H1 (cell line): Measurements from ENCODE around the gene SPOP. TPM values are rescaled to one million over a fixed set of nuclear protein-coding genes. Genes with fewer than 3 reads are reported as not detected.

Experiments
- CTCF ChIA-PET: fragments of 300-600 bp; sonication (Branson Sonifier 250); formaldehyde crosslinking; loops from one replicate; lab custom pipeline; 2021; ENCODE audit not compliant: partially characterized antibody; lab: Charles Lee
- POLR2A ChIA-PET: fragments of 300-600 bp; sonication (Branson Sonifier 250); formaldehyde crosslinking; loops from one replicate; lab custom pipeline; 2021; ENCODE audit warnings: inconsistent platforms; ENCODE audit not compliant: partially characterized antibody; lab: Charles Lee
- DNase-seq, 2 experiments: peaks; one replicate each; pipeline versions ENCODE4 v3.0.0 to v3.0.0-alpha.2; 2010 to 2022; ENCODE audit warnings: low spot score in 2 of 2, low read depth in 1 of 2, mixed read lengths in 1 of 2
- FAIRE-seq: peaks from 2 replicates; lab custom pipeline; 2011; peaks lifted over from hg19 to GRCh38; lab: Jason Lieb, UNC
- H2AFZ ChIP-seq: 2 replicates; pipeline ENCODE4 v1.8.1; 2012; ENCODE audit warnings: low read length, inconsistent platforms
- H2AK5ac ChIP-seq: 2 replicates; pipeline ENCODE4 v1.6.1; 2013; ENCODE audit warnings: low read depth, low read length
- H2BK120ac ChIP-seq: replicated peaks from 2 replicates; pipeline ENCODE3; 2013; ENCODE audit warnings: low read depth, low read length, inconsistent platforms
- H2BK12ac ChIP-seq: 2 replicates; pipeline ENCODE4 v1.6.1; 2013; ENCODE audit warnings: low read depth, low read length
- H2BK15ac ChIP-seq: 2 replicates; pipeline ENCODE4 v1.6.1; 2013; ENCODE audit warnings: low read length
- H2BK20ac ChIP-seq: 2 replicates; pipeline ENCODE4 v1.6.1; 2013; ENCODE audit warnings: low read length
- H2BK5ac ChIP-seq: 2 replicates; pipeline ENCODE4 v1.6.1; 2013; ENCODE audit warnings: low read depth, low read length
- H3K14ac ChIP-seq: 2 replicates; pipeline ENCODE4 v1.6.1; 2013; ENCODE audit warnings: inconsistent platforms; ENCODE audit not compliant: insufficient read length
- H3K18ac ChIP-seq: 2 replicates; pipeline ENCODE4 v1.6.1; 2013; ENCODE audit warnings: low read length; ENCODE audit errors: extremely low read depth
- H3K23ac ChIP-seq: 2 replicates; pipeline ENCODE4 v1.6.1; 2013; ENCODE audit warnings: inconsistent platforms; ENCODE audit not compliant: insufficient read length
- H3K23me2 ChIP-seq: 2 replicates; pipeline ENCODE4 v1.6.1; 2013; ENCODE audit warnings: low read depth, low read length
- H3K27ac ChIP-seq: 2 replicates; pipeline ENCODE4 v1.6.1; 2011; ENCODE audit warnings: low read depth, low read length, inconsistent platforms
- H3K27me3 ChIP-seq, 4 experiments: replicated peaks in 1 of 4; 1 replicate in 1 of 4; 2 replicates in 3 of 4; pipeline versions ENCODE4 v1.6.1 to v1.8.1; 2011 to 2013; ENCODE audit warnings: low read length in 3 of 4, mild to moderate bottlenecking in 3 of 4, inconsistent platforms in 2 of 4, mixed read lengths in 2 of 4, moderate library complexity in 1 of 4; ENCODE audit not compliant: control insufficient read depth in 3 of 4, insufficient read depth in 3 of 4; ENCODE audit errors: extremely low read depth in 1 of 4
- H3K36me3 ChIP-seq, 4 experiments: 2 replicates each; pipeline versions ENCODE4 v1.6.1 to v1.8.1; 2011 to 2013; ENCODE audit warnings: mild to moderate bottlenecking in 4 of 4, low read length in 3 of 4, moderate library complexity in 2 of 4, control low read depth in 1 of 4, inconsistent platforms in 1 of 4; ENCODE audit not compliant: insufficient read depth in 4 of 4, control insufficient read depth in 2 of 4
- H3K4ac ChIP-seq: replicated peaks from 2 replicates; pipeline ENCODE3; 2013; ENCODE audit warnings: low read length, low read depth, mixed read lengths, inconsistent platforms; ENCODE audit not compliant: insufficient read length
- H3K4me1 ChIP-seq, 4 experiments: replicated peaks in 1 of 4; 1 replicate in 1 of 4; 2 replicates in 3 of 4; pipeline versions ENCODE4 v1.6.1 to v1.8.1; 2011 to 2013; ENCODE audit warnings: low read length in 3 of 4, inconsistent platforms in 2 of 4, mixed read lengths in 1 of 4; ENCODE audit not compliant: insufficient read depth in 4 of 4, control insufficient read depth in 3 of 4
- H3K4me2 ChIP-seq, 2 experiments: 2 replicates each; pipeline versions ENCODE4 v1.6.1 to v1.8.1; 2011 to 2013; ENCODE audit warnings: low read depth in 2 of 2, low read length in 2 of 2, control low read depth in 1 of 2, inconsistent platforms in 1 of 2, mild to moderate bottlenecking in 1 of 2; ENCODE audit not compliant: insufficient read depth in 1 of 2
- H3K4me3 ChIP-seq, 4 experiments: fragments of 200-600, 300-600 bp in 1 of 4; sonication (generic), shearing (Covaris generic), sonication (Bioruptor Twin) in 1 of 4; 2 replicates each; pipeline versions ENCODE4 v1.5.1 to v1.8.1; 2011 to 2016; ENCODE audit warnings: low read length in 4 of 4, low read depth in 3 of 4, control low read depth in 2 of 4, inconsistent platforms in 2 of 4, mild to moderate bottlenecking in 2 of 4, mixed read lengths in 1 of 4, moderate library complexity in 1 of 4; ENCODE audit not compliant: insufficient read depth in 2 of 4; ENCODE audit errors: extremely low read depth in 1 of 4
- H3K56ac ChIP-seq: replicated peaks from 2 replicates; pipeline ENCODE3; 2013; ENCODE audit warnings: low read depth, mild to moderate bottlenecking, mixed read lengths, low read length, inconsistent platforms; ENCODE audit not compliant: insufficient read length
- H3K79me1 ChIP-seq: 2 replicates; pipeline ENCODE4 v1.6.1; 2013; ENCODE audit warnings: low read depth, low read length, control low read depth
- H3K79me2 ChIP-seq, 2 experiments: 2 replicates each; pipeline versions ENCODE4 v1.6.1 to v1.8.1; 2012 to 2013; ENCODE audit warnings: low read length in 2 of 2, mild to moderate bottlenecking in 2 of 2, inconsistent platforms in 1 of 2; ENCODE audit not compliant: insufficient read depth in 2 of 2, control insufficient read depth in 1 of 2
- H3K9ac ChIP-seq, 4 experiments: replicated peaks in 1 of 4; 1 replicate in 1 of 4; 2 replicates in 3 of 4; pipeline versions ENCODE4 v1.6.1 to v1.8.1; 2011 to 2013; ENCODE audit warnings: low read depth in 3 of 4, low read length in 3 of 4, control low read depth in 2 of 4, mild to moderate bottlenecking in 2 of 4, moderate library complexity in 2 of 4, inconsistent platforms in 1 of 4; ENCODE audit errors: extremely low read depth in 1 of 4
- H3K9me3 ChIP-seq, 2 experiments: 2 replicates each; pipeline versions ENCODE4 v1.6.1 to v1.8.1; 2012 to 2013; ENCODE audit warnings: mild to moderate bottlenecking in 2 of 2, moderate library complexity in 2 of 2, control low read depth in 1 of 2, inconsistent platforms in 1 of 2, low read depth in 1 of 2, low read length in 1 of 2, mixed read lengths in 1 of 2; ENCODE audit not compliant: insufficient read depth in 2 of 2
- H4K20me1 ChIP-seq, 2 experiments: replicated peaks in 1 of 2; 2 replicates each; pipeline versions ENCODE3 to v1.8.1; 2011 to 2013; ENCODE audit warnings: inconsistent platforms in 2 of 2, low read length in 2 of 2, mild to moderate bottlenecking in 1 of 2; ENCODE audit not compliant: insufficient read depth in 2 of 2, control insufficient read depth in 1 of 2
- H4K5ac ChIP-seq: 2 replicates; pipeline ENCODE4 v1.6.1; 2013; ENCODE audit warnings: low read length, low read depth, mixed read lengths, inconsistent platforms; ENCODE audit not compliant: insufficient read length
- H4K8ac ChIP-seq: 2 replicates; pipeline ENCODE4 v1.8.0; 2013; ENCODE audit warnings: mild to moderate bottlenecking, moderate library complexity, low read length, inconsistent platforms; ENCODE audit not compliant: insufficient read depth; ENCODE audit errors: extremely low read depth
- H4K91ac ChIP-seq: replicated peaks from 2 replicates; pipeline ENCODE3; 2013; ENCODE audit warnings: low read length, mixed read lengths, inconsistent platforms; ENCODE audit not compliant: insufficient read length
- BRCA1 ChIP-seq: IDR thresholded peaks from 2 replicates; pipeline ENCODE4 v1.6.1; 2012; ENCODE audit warnings: low read depth, low read length, improper control_type of control experiment
- CBX8 ChIP-seq: fragments of 300-800, 300-1000 bp; sonication (generic); IDR thresholded peaks from 2 replicates; pipeline ENCODE4 v1.7.1; 2016; ENCODE audit warnings: low read depth, low read length, borderline replicate concordance
- CREB1 ChIP-seq: IDR thresholded peaks from 2 replicates; pipeline ENCODE4 v1.6.1; 2012; ENCODE audit warnings: inconsistent platforms
- CTBP2 ChIP-seq: IDR thresholded peaks from 2 replicates; pipeline ENCODE4 v1.7.0; 2011; ENCODE audit warnings: borderline replicate concordance, mild to moderate bottlenecking, moderate library complexity, mixed read lengths, low read length; ENCODE audit not compliant: insufficient read depth, insufficient read length
- HDAC6 ChIP-seq: IDR thresholded peaks from one replicate; pipeline ENCODE4 v1.7.1; 2012; ENCODE audit warnings: low read depth, mild to moderate bottlenecking, inconsistent platforms, low read length, moderate library complexity
- KDM4A ChIP-seq: IDR thresholded peaks from one replicate; pipeline ENCODE4 v1.7.1; 2012; ENCODE audit warnings: low read depth, mild to moderate bottlenecking, moderate library complexity, low read length, inconsistent platforms; ENCODE audit not compliant: severe bottlenecking
- KDM5A ChIP-seq: fragments of 200-600 bp; IDR thresholded peaks from 2 replicates; pipeline ENCODE4 v1.7.1; 2012; ENCODE audit warnings: mild to moderate bottlenecking, low read length, inconsistent platforms, mixed read lengths
- PHF8 ChIP-seq: fragments of 200-600 bp; sonication (generic); conservative IDR thresholded peaks from 2 replicates; pipeline ENCODE4 v1.7.1; 2012; ENCODE audit warnings: low read depth, mild to moderate bottlenecking, inconsistent platforms, low read length, moderate library complexity
- POLR2A ChIP-seq, 2 experiments: IDR thresholded peaks; 1 replicate in 1 of 2; 2 replicates in 1 of 2; pipeline ENCODE4 v1.6.1; 2011; ENCODE audit warnings: low read depth in 2 of 2, low read length in 2 of 2, mild to moderate bottlenecking in 2 of 2; ENCODE audit errors: control extremely low read depth in 1 of 2
- POLR2AphosphoS5 ChIP-seq: IDR thresholded peaks from 2 replicates; pipeline ENCODE4 v1.6.1; 2011; ENCODE audit warnings: low read depth, low read length
- SP2 ChIP-seq: IDR thresholded peaks from 2 replicates; pipeline ENCODE4 v1.6.1; 2012; ENCODE audit warnings: mild to moderate bottlenecking, low read length, inconsistent platforms
- SRF ChIP-seq: IDR thresholded peaks from 2 replicates; pipeline ENCODE4 v1.6.1; 2011; ENCODE audit warnings: mild to moderate bottlenecking, low read depth, low read length, moderate library complexity
- SUZ12 ChIP-seq: fragments of 200-600 bp; sonication (generic); IDR thresholded peaks from 2 replicates; pipeline ENCODE4 v1.6.1; 2012; ENCODE audit warnings: mild to moderate bottlenecking, inconsistent platforms, low read length, moderate library complexity, mixed read lengths
- TAF1 ChIP-seq: IDR thresholded peaks from 2 replicates; pipeline ENCODE4 v1.6.1; 2011; ENCODE audit warnings: mild to moderate bottlenecking, low read depth, low read length
- TEAD4 ChIP-seq: IDR thresholded peaks from 2 replicates; pipeline ENCODE4 v1.6.1; 2012; ENCODE audit warnings: low read depth, low read length, inconsistent platforms, mixed read lengths
- ZNF274 ChIP-seq: IDR thresholded peaks from 2 replicates; pipeline ENCODE4 v1.7.0; 2012; ENCODE audit warnings: low read length, borderline replicate concordance; ENCODE audit errors: extremely low read depth
- WGBS, 2 experiments: shearing (Covaris generic) in 1 of 2; methylation state at CpG; one replicate each; pipeline versions ENCODE4 v1.1.6 to v1.1.7; 2013 to 2015; ENCODE audit warnings: low lambda C conversion rate in 2 of 2, mixed read lengths in 2 of 2, inconsistent platforms in 1 of 2, low coverage in 1 of 2, missing lambda C conversion rate in 1 of 2; ENCODE audit not compliant: insufficient replicate concordance in 2 of 2, insufficient coverage in 1 of 2, insufficient read length in 1 of 2; ENCODE audit errors: extremely low coverage in 1 of 2, missing lambda C conversion rate in 1 of 2; 5-methylcytosine and 5-hydroxymethylcytosine counted together
- polyA plus RNA-seq, 7 experiments: library from polyadenylated mRNA; depleted of rRNA in 3 of 7; stranded (reverse) in 5 of 7; unstranded in 2 of 7; fragments of >200 nt in 5 of 7; fragments of 200-250 nt in 2 of 7; gene quantifications; 1 replicate in 5 of 7; 2 replicates in 1 of 7; 4 replicates in 1 of 7; pipeline versions ENCODE4 v1.2.1 to v1.2.3, GENCODE V29; 2011 to 2013; ENCODE audit warnings: missing spikeins in 2 of 7, mixed read lengths in 2 of 7
- total RNA-seq: library from RNA; stranded (reverse); fragmentation: NEBNext Ultra II Directional; extraction: Animal tissue kit (Norgen Biotek cat#: 25700); gene quantifications from 2 replicates; pipeline ENCODE4 v1.2.1, GENCODE V29; 2021

The SPOP gene
- total and polyA plus RNA-seq, 2 of the 8 experiments (the other 6 are each of a cell fraction or from before 2014, with no cell fraction given), result 13.3 to 25.6 TPM

- Histone ChIP-seq H3K9ac (no peak overlapping the region), H3K4me2 (no peak overlapping the region), H4K5ac (no peak overlapping the region), H2BK5ac (no peak overlapping the region), H3K79me2 (peaks cover 0 to 21% of the 10 kb centered on the region in 2 experiments; a peak in 1 of 4 replicates), H2BK120ac (no peak overlapping the region), H2BK15ac (no peak overlapping the region), H3K4me1 (peaks cover 0 to 5% (median 1%) of the 10 kb centered on the region in 4 experiments; a peak in 2 of 7 replicates), H2BK12ac (no peak overlapping the region), H3K36me3 (peaks cover 0 to 4% (median 0%) of the 10 kb centered on the region in 4 experiments; a peak in 1 of 8 replicates), H2AFZ (no peak overlapping the region), H3K18ac (no peak overlapping the region), H4K91ac (no peak overlapping the region), H3K27me3 (no peaks in the 10 kb centered on the region), H3K23me2 (0 out of 2 replicates have a peak, but pooled peaks cover 2% of the 10 kb centered on the region), H3K14ac (no peak overlapping the region), H3K56ac (no peak overlapping the region), H3K4ac (no peak overlapping the region), H3K27ac (no peak overlapping the region), H3K9me3 (no peaks in the 10 kb centered on the region), H3K23ac (no peak overlapping the region), H2BK20ac (no peak overlapping the region), H3K79me1 (no peaks in the 10 kb centered on the region), H3K4me3 (no peak overlapping the region), H4K8ac (no peak overlapping the region), H2AK5ac (no peak overlapping the region), H4K20me1 (no peaks in the 10 kb centered on the region)
- ChIA-PET CTCF (interaction anchor here (2.5 kb wide), 1 partner anchor 19 kb away, joined by 6 read pairs; no protein-coding TSS in a partner anchor), POLR2A (interaction anchor here (1.2 to 2.1 kb wide), 2 partner anchors 14 to 43 kb away, joined by 4 to 6 read pairs; partner anchors contain the start of gene SPOP)
- no peak for DNase-seq
- no peak for FAIRE-seq
- WGBS, 2 experiments, result 88% methylated on average over 1 of the region's 1 CpG; no CpG with 5 or more reads in 1 of the 2 experiments
- no peak for TF ChIP-seq TAF1
- no peak for TF ChIP-seq POLR2AphosphoS5
- TF ChIP-seq CTBP2, result no peak
- no peak for TF ChIP-seq TEAD4
- no peak for TF ChIP-seq HDAC6
- TF ChIP-seq ZNF274, result no peak
- no peak for TF ChIP-seq SRF
- TF ChIP-seq CBX8, result no peak
- no peak for TF ChIP-seq PHF8
- TF ChIP-seq POLR2A (IDR thresholded peaks at IDR 0.05; ENCODE audit: control extremely low read depth in 1 of 2, low read depth in 2 of 2, low read length in 2 of 2), result no peak
- no peak for TF ChIP-seq BRCA1
- no peak for TF ChIP-seq KDM4A
- TF ChIP-seq SUZ12, result no peak
- TF ChIP-seq SP2, result no peak
- no peak for TF ChIP-seq KDM5A
- no peak for TF ChIP-seq CREB1
Observed at GRCh38 chr17:49634485-49634860, 43.4 kb downstream of the SPOP start.
